ENCODE results near the gene SLC13A2. TPM values are rescaled to one million over a fixed set of nuclear protein-coding genes. Genes with fewer than 3 reads are reported as not detected.

Gene SLC13A2
- total RNA-seq, 3 donors from 2014 or later (not counting 1 experiment from before 2014, with no cell fraction given): not detected

GRCh38 chr17:28508211-28508724, 34.8 kb downstream of the SLC13A2 start:
- Mint-ChIP-seq H3K4me3 (no peak overlapping the region), H3K9me3 (no peaks in the 10 kb centered on the region), H3K36me3 (no peaks in the 10 kb centered on the region), H3K4me1 (no peaks in the 10 kb centered on the region), H3K27ac (no peak overlapping the region), H3K27me3 (ENCODE audit: low read depth in 2 of 2) (peaks cover 8 to 21% of the 10 kb centered on the region in 2 donors)
- Histone ChIP-seq H3K27ac (ENCODE audit: low read length) (no peak overlapping the region), H3K36me3 (ENCODE audit: control insufficient read depth, insufficient read depth, low read length) (no peaks in the 10 kb centered on the region), H3K4me1 (ENCODE audit: control insufficient read depth, insufficient read depth, low read length) (no peaks in the 10 kb centered on the region), H3K27me3 (ENCODE audit: control insufficient read depth, insufficient read depth, low read length) (no peaks in the 10 kb centered on the region), H3K9me3 (ENCODE audit: control insufficient read depth, insufficient read depth, low read length) (no peaks in the 10 kb centered on the region), H3K4me3 (ENCODE audit: low read length) (no peak overlapping the region)
- WGBS (ENCODE audit: insufficient coverage): 88% methylated on average over 11 of the region's 11 CpGs
- no peak for TF ChIP-seq CTCF (IDR thresholded peaks at IDR 0.05)
- intact Hi-C loops (cut with micrococcal nuclease): no loop called here
- DNase-seq (no peak), ATAC-seq (no peak)

GRCh38 chr17:28509789-28510188, 36.3 kb downstream of the SLC13A2 start:
- Histone ChIP-seq H3K27ac (ENCODE audit: low read length) (no peak overlapping the region), H3K27me3 (ENCODE audit: control insufficient read depth, insufficient read depth, low read length) (peaks cover 3% of the 10 kb centered on the region), H3K4me1 (ENCODE audit: control insufficient read depth, insufficient read depth, low read length) (no peaks in the 10 kb centered on the region), H3K36me3 (ENCODE audit: control insufficient read depth, insufficient read depth, low read length) (no peaks in the 10 kb centered on the region), H3K9me3 (ENCODE audit: control insufficient read depth, insufficient read depth, low read length) (no peaks in the 10 kb centered on the region), H3K4me3 (ENCODE audit: low read length) (no peak overlapping the region)
- DNase-seq (no peak), ATAC-seq (no peak)
- H3K36me3 Mint-ChIP-seq: no peaks in the 10 kb centered on the region
- H3K9me3 Mint-ChIP-seq: no peaks in the 10 kb centered on the region
- H3K4me1 Mint-ChIP-seq: no peaks in the 10 kb centered on the region
- WGBS (ENCODE audit: insufficient coverage): 64% methylated on average over 7 of the region's 7 CpGs
- H3K27me3 Mint-ChIP-seq (ENCODE audit: low read depth in 2 of 2): peaks cover 0 to 20% of the 10 kb centered on the region in 2 donors
- intact Hi-C loops (cut with micrococcal nuclease): no loop called here
- no peak for TF ChIP-seq CTCF (IDR thresholded peaks at IDR 0.05)
- no peak overlapping the region for H3K27ac Mint-ChIP-seq
- no peak overlapping the region for H3K4me3 Mint-ChIP-seq

GRCh38 chr17:28511858-28512461, 38.5 kb downstream of the SLC13A2 start:
- 91% methylated on average over 3 of the region's 3 CpGs for WGBS (ENCODE audit: insufficient coverage)

More at GRCh38 chr17:28511858-28512461, 38.5 kb downstream of the SLC13A2 start:
- H3K9me3 Mint-ChIP-seq: no peaks in the 10 kb centered on the region
- no peaks in the 10 kb centered on the region for H3K4me1 ChIP-seq (ENCODE audit: control insufficient read depth, insufficient read depth, low read length)
- no peak for ATAC-seq
- no peak overlapping the region for H3K4me3 Mint-ChIP-seq
- H3K27me3 ChIP-seq (ENCODE audit: control insufficient read depth, insufficient read depth, low read length): peaks cover 3% of the 10 kb centered on the region
- intact Hi-C loops (cut with micrococcal nuclease): no loop called here
- no peak for TF ChIP-seq CTCF (IDR thresholded peaks at IDR 0.05)
- peaks cover 0 to 13% of the 10 kb centered on the region in 2 donors for H3K27me3 Mint-ChIP-seq (ENCODE audit: low read depth in 2 of 2)
- no peaks in the 10 kb centered on the region for H3K4me1 Mint-ChIP-seq
- no peaks in the 10 kb centered on the region for H3K9me3 ChIP-seq (ENCODE audit: control insufficient read depth, insufficient read depth, low read length)
- no peak for DNase-seq
- no peak overlapping the region for H3K27ac ChIP-seq (ENCODE audit: low read length)
- H3K4me3 ChIP-seq (ENCODE audit: low read length): no peak overlapping the region
- no peak overlapping the region for H3K27ac Mint-ChIP-seq
- H3K36me3 Mint-ChIP-seq: no peaks in the 10 kb centered on the region
- no peaks in the 10 kb centered on the region for H3K36me3 ChIP-seq (ENCODE audit: control insufficient read depth, insufficient read depth, low read length)

All from natural killer cell (primary cell).